Stimulated activated naive CD4-positive, alpha-beta T cell (primary cell): ENCODE measurements around the gene HACD4.
A peak's percentile ranks its signal among the peaks of the same experiment; 100 is the strongest.
"Not testable (repeated sequence)": the region's sequence is repeated elsewhere in the genome, so short reads cannot be mapped to it uniquely, and the experiment has no call there.

Source experiments
- DNase-seq, 6 experiments: peaks; one replicate each; lab custom pipeline; 2025; lab: John Stamatoyannopoulos, UW

The HACD4 gene

DNA sequence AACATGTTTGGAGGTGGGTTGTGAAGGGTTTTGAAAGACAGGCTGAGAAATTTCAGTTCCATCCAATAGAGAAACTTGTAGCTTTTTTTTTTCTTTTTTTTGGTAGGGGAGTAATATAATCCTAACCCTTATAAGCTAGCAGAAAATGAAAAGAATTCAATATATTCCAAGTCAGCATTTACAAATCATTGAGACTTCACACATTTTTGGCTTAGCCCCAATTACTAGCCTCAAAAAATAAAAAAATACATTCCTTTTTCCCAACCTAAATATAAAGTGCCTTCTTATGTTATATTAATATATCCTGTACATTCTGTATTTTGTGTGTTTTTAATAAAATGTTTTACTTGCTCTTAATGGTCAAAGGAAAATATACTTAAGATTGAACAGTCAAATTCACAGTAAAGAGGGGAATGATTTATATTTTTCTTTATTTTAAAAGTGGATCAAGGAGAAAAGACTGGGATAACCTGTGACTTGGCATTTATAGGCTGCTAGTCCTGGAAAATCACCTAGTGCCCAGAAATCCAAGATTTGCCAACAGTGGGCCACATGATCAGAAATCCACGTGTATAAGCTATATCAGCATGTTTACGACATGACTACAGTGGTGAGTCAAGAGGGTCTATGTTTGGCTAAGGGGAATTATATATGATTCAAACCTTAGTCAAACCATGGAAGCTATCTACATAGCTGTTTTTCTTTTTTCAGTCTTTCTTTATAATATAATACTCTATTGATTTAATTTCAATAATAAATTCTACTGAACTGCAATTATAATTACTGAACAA, 14.5 kb downstream of the HACD4 start:
- DNase-seq: no peak

DNA sequence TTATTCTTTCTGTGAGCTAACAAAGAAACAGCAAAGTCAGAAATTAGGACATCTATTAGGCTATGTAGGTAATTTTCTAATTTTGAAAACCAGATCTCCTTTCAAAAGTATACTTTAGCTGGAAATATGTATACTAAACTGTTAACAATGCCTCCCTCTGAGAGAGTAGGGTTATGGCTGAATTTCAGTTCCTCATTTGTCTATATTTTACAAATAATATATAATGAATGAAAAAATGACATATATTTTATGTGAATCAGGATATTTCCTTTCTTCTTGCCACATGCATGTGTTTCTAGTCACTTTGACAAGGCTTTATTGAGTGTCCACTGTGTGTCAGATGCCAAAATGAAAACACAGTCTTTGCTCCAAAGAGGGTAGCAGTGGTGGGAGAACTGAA, 15.4 kb downstream of the HACD4 start:
- no peak for DNase-seq

DNA sequence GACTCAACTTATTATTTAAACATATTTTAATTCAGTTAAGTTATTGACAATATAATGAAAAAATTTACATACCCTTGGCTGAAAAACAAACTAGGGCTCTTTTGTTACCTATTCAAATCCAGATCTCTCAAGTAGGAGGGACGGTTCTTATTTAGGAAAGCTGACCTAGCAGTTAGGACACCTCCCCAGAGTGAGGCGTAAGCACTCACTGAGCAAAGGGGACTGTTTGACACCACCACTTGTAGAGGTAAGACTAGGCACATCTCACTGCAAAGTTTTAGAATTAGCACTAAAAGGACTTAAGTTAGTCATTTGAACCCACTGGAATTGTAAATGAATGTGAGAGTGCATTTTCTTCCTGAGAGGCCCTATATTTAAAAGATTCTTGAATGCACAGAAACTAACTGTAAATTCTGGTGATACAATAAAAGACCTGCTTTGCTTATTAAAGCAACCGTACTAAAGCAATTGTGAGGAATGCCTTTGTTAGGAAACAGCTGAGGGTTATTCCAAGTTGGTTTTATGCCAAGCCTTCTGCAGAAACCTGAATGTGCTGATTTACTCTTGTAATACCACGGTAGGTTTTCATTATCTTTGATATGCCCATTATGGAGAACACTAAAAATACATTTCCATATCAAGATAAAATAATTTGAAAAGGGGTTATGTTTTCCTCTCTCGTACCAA, 16.2 kb downstream of the HACD4 start:
- no peak for DNase-seq

DNA sequence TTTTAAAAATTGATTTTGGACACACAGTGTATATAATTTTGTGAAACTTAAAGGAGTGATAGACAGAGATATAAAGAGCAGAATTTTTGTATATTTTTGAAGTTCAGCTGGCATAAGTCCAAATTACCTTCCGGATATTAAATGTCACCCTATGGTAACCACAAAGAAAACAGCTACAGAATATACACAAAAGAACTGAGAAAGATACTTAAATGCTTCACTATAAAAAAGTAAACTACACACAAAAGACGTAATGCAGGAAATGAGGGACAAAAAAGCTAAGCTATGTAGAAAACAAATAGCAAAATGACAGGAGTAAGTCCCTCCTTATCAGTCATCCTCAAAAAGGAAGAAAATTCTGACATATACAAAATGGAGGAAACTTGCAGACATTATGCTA, 29.4 kb downstream of the HACD4 start:
- DNase-seq: peak in 3 of 6 experiments; percentile 3 to 44 (median 30)

DNA sequence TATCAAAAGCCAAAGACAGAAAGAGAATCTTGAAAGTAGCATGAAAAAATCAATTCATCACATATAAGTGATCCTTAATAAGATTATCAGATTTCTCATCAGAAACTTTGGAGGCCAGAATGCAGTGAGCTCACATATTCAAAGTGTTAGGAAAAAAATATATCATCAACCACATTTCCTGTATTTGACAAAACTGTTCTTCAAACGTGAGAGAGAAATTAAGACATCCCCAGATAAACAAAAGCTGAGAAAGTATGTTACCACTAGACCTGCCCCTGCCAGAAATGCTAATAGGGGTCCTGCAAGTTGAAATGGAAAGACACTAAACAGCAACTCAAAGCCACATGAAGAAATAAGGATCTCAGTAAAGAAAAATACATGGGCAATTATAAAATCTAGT, 29.9 kb downstream of the HACD4 start:
- peak in 2 of 6 experiments; percentile 30 for DNase-seq

DNA sequence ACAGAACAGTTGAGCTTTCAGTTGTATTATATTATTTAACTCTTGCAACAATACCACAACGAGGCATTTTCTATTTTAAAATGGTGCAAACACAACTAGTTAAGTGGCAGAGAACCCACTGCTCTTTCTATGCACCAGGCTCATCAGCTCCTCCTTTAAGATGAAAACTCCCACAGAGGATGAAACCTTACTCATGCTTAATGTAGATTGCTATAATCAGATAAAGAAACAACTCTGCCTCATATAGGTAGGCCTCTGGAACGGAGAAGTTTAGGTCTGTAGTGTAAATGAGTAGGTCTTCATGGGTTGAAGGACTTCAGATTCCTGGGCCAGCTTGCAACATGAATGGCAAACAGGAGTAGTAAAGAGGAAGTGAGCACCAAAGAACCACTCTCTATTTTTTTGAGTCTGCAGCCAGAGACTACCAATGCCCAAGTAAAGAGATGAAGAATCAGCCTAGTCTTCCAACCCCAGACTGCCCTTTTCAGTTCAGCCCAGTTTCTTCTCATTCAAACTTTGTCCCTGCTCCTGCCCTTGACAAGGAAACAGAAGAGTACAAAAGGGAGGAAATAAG, 33.9 kb downstream of the HACD4 start:
- DNase-seq: no peak

DNA sequence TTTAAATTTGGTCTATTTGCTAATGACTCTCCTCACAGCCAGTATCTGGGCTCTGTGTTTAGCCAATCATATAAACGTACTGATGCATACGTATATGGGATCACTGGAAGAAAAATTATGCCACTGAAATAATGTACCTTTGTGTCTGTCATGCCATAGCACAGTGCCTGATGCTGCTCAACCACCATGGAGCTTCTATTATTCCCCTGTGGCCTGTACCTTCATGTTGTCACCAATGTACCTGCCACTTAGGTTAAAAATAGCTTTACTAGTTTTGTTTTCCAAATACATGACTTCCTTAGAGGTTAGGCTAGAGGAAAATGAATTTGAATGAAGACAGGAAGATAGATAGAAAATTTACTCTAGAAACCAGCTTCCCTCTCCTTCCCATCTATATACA, 34.6 kb downstream of the HACD4 start:
- peak in 1 of 6 experiments; percentile 1 for DNase-seq

DNA sequence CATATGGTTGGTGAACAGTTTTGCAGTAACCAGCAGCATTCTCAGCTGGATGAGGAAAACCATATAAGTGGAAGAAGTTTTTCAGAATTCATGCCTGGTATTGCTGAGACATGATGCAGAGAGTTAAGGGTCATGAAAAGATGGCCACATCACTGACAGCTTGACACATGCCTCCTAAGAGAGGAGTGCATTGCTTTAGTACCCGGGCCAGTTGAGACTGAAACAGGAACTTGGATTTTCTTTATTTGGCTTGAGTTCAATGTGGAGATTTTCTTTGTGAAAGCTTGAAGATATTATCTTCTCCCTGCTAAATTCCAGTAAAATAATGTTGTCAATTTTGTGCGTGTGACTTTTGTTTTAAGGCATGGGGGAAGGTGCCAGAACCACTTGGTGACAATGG, 35.8 kb downstream of the HACD4 start:
- DNase-seq: no peak

DNA sequence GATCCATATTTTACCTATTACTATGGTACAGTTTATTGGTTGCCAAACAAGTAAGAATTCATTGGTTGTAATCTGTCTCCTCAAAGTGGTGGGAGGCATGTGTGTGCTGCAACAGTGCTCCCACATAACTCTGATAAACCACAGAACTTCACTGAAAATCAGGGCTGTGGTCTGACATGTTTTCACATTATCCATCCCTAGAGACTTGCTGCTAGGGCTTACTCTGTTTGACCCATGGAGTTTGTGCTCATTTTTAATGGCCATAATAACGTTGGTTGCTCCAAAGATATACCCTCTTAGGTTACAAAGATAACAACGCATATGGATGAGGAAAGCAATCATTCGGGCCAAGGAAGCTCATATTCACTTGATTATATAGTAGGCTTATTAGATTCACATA, 37.0 kb downstream of the HACD4 start:
- DNase-seq: no peak

DNA sequence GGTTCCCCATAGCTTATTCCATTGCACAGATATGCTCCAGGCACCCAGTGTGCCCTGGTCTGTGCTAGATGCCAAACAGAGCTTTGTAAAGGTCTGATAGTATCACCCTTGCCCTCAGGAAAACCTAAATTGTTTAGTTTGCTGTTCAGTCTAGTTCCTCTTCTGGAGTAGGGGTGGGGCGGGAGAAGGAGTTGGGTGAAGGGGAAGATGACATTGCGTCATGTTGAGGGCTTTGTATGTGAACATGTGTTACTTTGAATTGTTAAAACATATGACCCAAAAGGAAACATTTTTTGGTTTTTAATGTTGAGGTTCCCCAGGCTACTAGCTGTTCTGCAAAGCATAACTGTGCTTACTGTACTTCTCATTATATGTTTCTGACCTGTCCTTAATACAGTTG, 40.6 kb downstream of the HACD4 start:
- no peak for DNase-seq

DNA sequence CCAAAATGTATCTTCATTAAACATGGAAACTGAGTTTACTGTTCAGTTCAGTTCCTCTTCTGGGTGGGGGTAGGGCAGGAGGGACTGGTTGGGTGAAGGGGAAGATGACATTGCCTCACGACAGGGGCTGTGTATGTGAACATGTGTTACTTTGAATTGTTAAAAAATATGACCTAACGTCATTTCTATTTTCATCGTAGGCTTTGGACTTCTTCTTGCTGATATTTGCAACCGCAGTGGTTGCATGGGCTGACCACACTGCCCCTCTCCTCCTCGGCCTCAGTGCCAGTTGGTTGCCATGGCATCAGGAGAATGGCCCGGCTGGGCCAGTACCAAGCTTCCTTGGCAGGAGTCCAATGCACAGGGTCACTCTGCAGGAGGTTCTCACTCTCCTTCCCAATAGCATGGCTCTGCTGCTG, 41.5 kb downstream of the HACD4 start:
- DNase-seq: no peak

DNA sequence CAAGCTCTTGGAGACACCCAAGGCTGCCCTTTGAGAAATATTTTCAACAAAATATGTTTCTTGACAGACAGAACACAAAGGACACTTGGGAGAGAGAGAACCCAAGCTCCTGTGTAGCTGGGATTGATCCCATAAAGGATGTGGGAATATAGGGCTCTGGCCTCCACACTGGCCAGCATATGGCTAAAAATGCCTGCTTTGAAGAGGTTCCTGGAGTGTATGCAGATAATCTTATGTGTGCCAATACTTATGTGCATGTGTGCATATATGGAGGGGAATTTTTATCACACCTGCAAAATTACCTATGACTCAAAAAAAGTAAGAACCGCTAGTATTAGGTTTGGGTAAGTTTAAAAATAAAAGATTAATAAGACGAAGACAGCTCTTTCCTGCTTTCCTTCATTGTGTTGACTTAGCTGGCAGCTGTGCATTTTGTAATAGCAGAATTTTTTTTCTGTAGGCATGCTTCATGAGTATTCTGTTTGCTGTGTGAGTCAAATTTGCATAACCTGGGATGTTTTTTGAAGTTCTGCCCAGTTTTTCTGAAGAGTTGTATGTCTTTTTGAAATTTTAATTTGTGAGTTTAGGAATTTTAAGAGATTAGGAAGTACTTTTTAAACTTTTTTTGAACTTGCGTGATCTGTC, 42.6 kb downstream of the HACD4 start:
- DNase-seq: no peak

DNA sequence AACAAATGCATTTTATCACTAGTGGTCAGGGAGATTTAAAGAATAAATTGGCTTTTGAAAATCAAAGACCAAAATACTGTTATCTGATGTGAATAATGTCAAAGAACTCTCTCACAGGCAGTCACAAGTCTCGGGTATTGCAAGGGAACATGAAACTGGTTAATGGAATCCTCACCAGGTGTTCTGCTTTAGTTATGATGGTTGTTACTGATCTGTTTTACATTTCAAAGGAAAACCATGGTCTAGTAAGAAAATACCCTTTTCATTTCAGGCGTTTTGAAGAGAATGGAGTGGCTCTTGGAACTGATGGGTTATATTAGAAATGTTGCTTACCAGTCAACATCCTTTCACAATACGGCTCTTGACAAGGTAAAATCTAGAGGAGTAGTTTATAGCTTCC, 43.4 kb downstream of the HACD4 start:
- DNase-seq: no peak

DNA sequence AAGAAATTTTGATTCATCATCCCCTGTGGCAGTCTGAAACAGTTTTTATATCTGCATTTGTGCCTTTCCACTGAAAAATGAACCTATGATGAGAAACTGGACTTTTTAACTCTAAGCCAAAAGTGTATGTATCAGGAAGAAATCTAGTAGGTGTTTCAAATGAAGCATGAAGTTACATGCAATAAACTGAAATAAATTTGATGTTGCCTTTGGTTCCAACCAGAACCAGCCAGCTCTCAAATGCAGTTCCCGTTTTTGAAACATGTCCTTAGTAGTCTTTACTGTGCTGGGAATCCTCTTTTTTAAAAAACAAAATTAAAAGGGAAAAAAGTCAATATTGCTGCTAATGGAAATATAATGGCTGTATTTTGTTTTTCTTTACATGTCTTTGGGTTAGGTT, 43.9 kb downstream of the HACD4 start:
- DNase-seq: no peak

DNA sequence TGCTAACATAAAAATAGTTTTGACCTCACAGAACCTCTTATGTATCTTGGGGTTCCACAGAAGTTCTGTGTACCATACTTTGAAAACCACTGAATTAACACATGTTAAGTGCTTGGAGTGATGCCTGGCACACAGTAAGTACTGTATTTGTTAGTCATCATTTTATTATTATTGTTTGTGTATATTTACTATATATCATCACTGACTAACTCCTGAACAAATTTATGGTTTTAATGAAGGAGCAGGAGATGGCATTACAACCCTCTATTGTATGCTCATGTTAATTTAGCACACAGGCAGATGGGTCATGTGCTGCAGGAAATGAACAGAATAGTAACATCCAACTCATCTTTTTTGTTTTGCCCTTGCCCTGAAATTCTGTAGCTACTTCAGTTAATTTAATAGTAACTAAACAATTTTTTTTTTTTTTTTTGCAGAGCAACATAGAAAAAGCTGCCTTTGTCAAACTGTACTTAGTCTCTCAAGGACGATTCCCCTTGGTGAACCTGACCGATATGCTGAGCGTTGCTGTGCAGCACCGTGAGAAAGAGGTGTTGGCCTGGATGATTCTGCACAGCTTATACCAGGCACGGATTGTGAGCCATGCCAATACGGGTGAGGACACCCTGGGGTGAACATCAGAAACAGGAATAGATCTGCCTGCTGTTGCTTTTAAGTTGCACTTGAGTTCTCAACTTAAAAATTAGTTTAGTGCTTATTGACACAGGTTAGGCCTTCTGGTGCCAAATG, 45.4 kb downstream of the HACD4 start:
- no peak for DNase-seq

DNA sequence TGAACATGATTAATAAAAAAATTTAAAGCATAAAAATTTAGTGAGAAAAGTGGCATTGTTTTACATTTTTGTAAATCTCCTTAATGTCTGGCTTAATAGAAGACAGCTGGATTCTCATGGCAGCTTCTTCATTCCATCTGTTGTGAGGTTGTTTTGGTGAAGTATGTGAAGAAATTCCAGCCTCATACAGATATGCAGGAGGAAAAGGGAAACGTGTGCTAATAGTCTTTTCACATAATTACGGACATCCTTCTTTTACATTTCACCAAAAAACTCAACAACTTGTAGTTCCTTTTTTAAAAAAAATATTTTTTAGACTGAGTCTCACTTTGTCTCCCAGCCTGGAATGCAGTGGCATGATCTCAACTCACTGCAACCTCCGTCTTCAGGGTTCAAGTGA, 46.9 kb downstream of the HACD4 start:
- DNase-seq: no peak

DNA sequence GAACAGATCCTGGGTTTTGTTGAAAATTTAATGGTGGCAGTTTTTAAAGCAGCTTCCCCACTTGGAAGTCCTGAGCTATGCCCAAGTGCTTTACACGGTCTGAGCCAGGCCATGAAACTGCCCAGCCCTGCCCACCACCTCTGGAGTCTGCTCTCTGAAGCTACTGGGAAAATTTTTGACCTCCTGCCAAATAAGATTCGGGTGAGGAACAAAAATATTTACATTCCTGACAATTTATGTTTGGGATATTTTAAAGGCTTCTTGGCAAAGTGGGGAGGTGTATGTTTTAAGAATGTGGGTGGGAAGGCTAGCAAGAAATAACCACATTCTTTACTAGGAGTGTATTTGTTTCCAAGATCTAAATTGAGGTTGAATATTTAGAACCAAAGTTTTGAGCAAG, 50.0 kb downstream of the HACD4 start:
- DNase-seq: no peak

DNA sequence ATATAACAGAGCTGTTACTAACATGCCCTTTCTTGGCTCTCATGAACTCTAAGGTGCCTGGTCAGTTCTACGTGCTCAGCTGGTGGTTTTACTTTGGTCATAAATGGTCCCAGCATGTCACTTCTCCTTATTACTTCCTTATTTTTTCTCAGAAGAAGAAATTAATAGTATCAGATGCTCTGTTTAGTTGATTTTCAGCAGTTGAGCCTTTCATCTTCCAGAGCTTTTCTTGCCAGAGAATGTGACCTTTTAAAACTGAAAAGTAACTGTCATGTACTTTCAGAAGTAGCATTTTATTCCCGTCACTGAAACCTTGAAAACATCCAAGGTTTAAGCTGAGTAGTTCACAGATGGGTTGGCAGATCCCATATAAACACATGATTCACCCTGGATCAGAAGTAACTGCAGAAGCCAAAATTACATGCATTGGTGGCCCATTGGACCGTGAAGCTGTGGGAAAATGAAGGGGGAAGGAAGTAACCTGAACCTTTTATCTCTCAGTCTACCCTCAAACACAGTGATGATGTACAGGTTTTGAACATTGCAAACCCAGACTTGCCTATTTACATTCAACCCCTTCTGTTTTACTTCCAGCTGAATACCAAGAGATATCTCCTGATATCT, 50.5 kb downstream of the HACD4 start:
- no peak for DNase-seq

DNA sequence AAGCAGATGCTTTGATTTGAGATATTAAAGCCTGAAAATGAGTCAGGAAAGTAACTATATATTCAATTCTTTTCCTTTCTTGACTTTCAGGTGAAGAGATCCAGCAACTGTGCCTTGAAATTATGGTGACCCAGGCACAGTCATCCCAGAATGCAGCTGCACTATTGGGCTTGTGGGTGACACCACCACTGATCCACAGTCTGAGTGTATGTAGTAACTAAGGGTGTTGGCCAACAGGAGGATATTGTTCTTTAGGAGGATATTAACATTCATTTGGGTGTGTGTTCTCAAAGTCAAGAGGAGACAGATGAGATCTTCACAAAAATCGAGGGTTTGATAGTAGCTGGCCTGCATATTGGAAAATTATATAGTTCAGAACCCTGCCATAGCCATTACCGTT, 53.2 kb downstream of the HACD4 start:
- DNase-seq: no peak

DNA sequence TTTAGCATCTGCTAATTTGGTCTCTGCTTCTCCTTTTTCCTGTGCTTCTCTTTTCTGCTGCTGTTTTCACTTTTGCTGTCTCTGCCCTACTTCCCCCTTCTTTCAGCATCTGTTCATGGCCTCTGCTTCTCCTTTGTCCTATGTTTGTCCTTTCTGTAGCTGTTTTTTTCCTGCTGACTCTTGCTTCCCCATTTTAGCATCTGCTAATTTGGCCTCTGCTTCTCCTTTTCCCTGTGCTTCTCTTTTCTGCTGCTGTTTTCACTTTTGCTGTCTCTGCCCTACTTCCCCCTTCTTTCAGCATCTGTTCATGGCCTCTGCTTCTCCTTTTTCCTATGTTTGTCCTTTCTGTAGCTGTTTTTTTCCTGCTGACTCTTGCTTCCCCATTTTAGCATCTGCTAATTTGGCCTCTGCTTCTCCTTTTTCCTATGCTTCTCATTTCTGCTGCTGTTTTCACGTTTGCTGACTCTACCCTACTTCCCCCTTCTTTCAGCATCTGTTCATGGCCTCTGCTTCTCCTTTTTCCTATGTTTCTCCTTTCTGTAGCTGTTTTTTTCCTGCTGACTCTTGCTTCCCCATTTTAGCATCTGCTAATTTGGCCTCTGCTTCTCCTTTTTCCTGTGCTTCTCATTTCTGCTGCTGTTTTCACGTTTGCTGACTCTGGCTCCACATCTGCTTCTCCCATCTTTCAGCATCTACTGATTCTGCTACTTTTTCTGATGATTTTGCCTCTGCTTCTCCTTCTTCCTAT, 57.1 kb downstream of the HACD4 start:
- not testable (repeated sequence) for DNase-seq
